H4 (cell line): ENCODE data around the gene TERB1. TPM values are rescaled to one million over a fixed set of nuclear protein-coding genes. Genes with fewer than 3 reads are reported as not detected.

Experiments
- DNase-seq: peaks from one replicate; pipeline ENCODE4 v3.0.0-alpha.2; 2015; ENCODE audit warnings: low spot score
- total RNA-seq: library from RNA; depleted of rRNA; stranded (reverse); fragments of >200 nt; shearing (Covaris generic); gene quantifications from 2 replicates; pipeline ENCODE4 v1.2.3, GENCODE V29; 2014; rRNA removed

TERB1 gene
- 0.27 TPM in 1 of 2 replicates, not detected in the other for total RNA-seq

- no peak for DNase-seq
Observed at GRCh38 chr16:66801320-66802105, at the start of gene TERB1. TERB1 (minus strand) TSS chr16:66801584; CDS start chr16:66796798, 4,786 bp downstream.

GRCh38 chr16:66850115-66850815, 48.9 kb upstream of the TERB1 start:
- no peak for DNase-seq

- DNase-seq, result no peak
Observed at GRCh38 chr16:66849549-66849948, 48.2 kb upstream of the TERB1 start.

GRCh38 chr16:66849021-66849420, 47.6 kb upstream of the TERB1 start:
- DNase-seq, result no peak

GRCh38 chr16:66848172-66848571, 46.8 kb upstream of the TERB1 start:
- DNase-seq, result no peak

GRCh38 chr16:66847533-66848067, 46.2 kb upstream of the TERB1 start:
- DNase-seq, result no peak

GRCh38 chr16:66846831-66847230, 45.4 kb upstream of the TERB1 start:
- DNase-seq, result no peak

GRCh38 chr16:66846266-66846665, 44.9 kb upstream of the TERB1 start:
- DNase-seq, result no peak

- DNase-seq, result no peak
Observed at GRCh38 chr16:66845791-66846221, 44.4 kb upstream of the TERB1 start.

- no peak for DNase-seq
Observed at GRCh38 chr16:66845080-66845410, 43.7 kb upstream of the TERB1 start.

- no peak for DNase-seq
Observed at GRCh38 chr16:66844342-66845079, 43.1 kb upstream of the TERB1 start, which contains the start of gene CA7. CA7 (plus strand) TSS chr16:66844414; CDS start chr16:66844488, 74 bp downstream.

GRCh38 chr16:66844009-66844341, 42.6 kb upstream of the TERB1 start:
- no peak for DNase-seq

- no peak for DNase-seq
Observed at GRCh38 chr16:66843191-66843590, 41.8 kb upstream of the TERB1 start.

- no peak for DNase-seq
Observed at GRCh38 chr16:66842765-66843164, 41.4 kb upstream of the TERB1 start.

GRCh38 chr16:66841366-66841765, 40.0 kb upstream of the TERB1 start:
- no peak for DNase-seq

- DNase-seq, result no peak
Observed at GRCh38 chr16:66840883-66841282, 39.5 kb upstream of the TERB1 start.

GRCh38 chr16:66834746-66835145, 33.4 kb upstream of the TERB1 start:
- no peak for DNase-seq

GRCh38 chr16:66832661-66833305, 31.4 kb upstream of the TERB1 start:
- DNase-seq, result peak; percentile 39

GRCh38 chr16:66832190-66832589, 30.8 kb upstream of the TERB1 start:
- no peak for DNase-seq

- DNase-seq, result peak; percentile 77
Observed at GRCh38 chr16:66830422-66831404, 29.3 kb upstream of the TERB1 start, which contains the start of gene NAE1. NAE1 (minus strand) TSS chr16:66830976; CDS start chr16:66830899, 77 bp downstream.
